ENCODE measurements around the gene BBS9.

The BBS9 gene

DNA sequence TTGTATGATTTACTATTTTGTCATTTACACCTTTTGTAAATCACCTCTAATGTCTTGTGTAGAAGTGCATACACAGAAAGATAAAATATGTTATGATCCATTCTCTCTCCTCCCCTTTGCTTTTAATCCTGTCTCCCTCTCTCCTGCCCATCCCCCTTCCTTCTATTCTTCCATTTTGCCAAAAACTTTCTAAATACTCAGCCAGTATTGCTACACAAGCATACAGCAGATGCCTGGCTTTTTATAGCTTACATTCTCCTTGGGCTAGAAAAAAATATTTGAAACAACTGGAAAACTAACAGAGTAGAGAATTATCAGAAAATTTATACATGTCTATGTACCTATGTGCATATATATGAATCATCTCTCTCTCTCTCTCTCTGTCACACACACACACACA is 467.3 kb downstream of the BBS9 start:
- DNase-seq (ENCODE audit: low spot score) (no peak), FAIRE-seq (no peak)

GRCh38 chr7:33597181-33597580 is 467.8 kb downstream of the BBS9 start:
- FAIRE-seq (no peak), DNase-seq (ENCODE audit: low spot score) (no peak)

- FAIRE-seq: no peak
- DNase-seq (ENCODE audit: low spot score): no peak
These were observed 471.7 kb downstream of the BBS9 start for GRCh38 chr7:33601101-33601500.

- DNase-seq (ENCODE audit: low spot score) (no peak), FAIRE-seq (no peak)
These were observed 472.5 kb downstream of the BBS9 start for GRCh38 chr7:33601884-33602283.

- no peak for DNase-seq (ENCODE audit: low spot score)
- FAIRE-seq: no peak
These were observed 474.7 kb downstream of the BBS9 start for GRCh38 chr7:33604056-33604455.

GRCh38 chr7:33610918-33611317 is 481.6 kb downstream of the BBS9 start:
- FAIRE-seq (no peak), DNase-seq (ENCODE audit: low spot score) (no peak)

GRCh38 chr7:33612442-33612841 is 483.1 kb downstream of the BBS9 start:
- no peak for DNase-seq (ENCODE audit: low spot score)

DNA sequence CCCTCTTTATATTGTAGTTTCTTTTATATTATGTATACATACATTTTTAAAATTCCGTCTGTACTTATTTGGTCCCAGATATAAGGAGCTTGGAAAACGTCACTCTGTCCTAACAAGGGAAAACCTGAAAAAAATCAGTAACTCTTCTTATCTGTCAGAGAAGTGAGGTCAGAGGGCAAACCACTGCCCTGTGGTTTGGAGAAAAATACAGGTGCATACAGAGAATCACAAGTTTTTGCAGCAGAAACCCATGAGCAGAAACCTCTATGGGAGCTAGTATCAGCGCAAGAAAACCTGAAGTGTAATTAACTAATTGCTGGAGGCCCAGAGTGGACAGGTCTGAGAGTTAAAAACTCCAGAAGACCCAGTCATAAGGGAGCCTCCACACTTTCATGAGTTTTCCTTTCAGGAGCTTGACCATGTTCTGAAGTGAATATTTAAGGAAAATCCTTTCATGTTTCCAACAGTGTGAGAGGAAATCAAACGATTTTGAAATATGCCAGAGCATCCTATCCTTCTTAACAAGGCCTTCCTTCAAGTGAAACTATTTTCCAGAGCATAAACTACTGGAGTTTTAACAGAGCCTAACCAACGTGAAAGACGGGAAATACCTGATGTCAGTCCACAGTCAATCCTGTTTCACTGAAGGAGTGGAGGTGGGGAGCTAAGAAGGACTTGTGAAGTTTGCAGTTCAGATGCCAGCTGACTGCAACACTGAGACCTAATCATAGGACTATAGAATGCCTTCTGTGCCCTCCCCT is 485.2 kb downstream of the BBS9 start:
- no peak for DNase-seq (ENCODE audit: low spot score)
- FAIRE-seq: no peak

More at GRCh38 chr7:33612442-33612841, 483.1 kb downstream of the BBS9 start:
- no peak for FAIRE-seq

DNA sequence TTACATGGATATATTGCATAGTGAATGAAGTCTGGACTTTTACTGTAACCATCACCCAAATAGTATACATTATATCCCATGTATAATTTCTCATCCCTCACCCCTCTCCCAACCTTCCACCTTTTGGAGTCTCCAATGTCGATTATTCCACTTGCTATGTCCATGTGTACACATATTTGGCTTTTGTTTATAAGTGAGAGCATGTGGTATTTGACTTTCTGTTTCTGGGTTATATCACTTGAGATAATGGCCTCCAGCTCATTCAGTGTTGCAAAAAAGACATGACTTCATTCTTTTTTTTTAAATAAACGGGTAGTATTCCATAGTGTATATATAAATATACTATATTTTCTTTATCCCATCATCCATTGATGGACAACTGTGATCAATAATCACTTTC is 487.4 kb downstream of the BBS9 start:
- no peak for DNase-seq (ENCODE audit: low spot score)
- no peak for FAIRE-seq

DNA sequence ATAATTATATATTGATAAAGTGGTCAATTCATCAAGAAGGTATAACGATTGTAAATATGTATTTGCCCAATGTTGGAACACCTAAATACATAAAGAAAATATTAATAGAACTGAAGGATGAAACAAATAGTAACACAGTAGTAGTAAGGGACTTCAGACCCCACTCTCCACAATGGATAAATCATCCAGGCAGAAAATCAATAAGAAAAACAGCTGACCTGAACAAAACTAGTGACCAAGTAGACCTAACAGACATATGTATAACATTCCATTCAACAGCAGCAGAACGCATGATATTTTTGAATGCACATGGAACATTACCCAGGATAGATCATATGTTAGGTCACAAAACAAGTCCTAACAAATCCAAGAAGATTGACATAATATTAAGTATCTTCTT is 489.9 kb downstream of the BBS9 start:
- FAIRE-seq: no peak
- no peak for DNase-seq (ENCODE audit: low spot score)

DNA sequence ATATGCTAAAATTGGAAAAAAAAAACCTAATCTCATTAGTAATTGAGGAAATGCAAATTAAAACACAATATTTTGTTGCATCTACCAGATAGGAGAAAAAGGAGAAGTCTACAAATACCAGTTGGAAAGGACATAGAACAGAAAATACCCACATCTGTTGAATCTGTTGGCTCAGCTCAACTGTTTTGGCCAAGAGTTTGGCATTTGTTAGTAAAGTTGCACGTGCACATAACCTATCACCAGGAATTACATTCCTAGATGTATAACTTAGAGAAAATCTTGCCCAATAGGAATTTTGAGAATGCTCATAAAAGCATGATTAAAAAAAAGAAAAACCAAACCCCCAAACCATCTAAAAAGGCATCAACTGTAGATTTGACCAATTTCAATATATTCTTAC is 493.9 kb downstream of the BBS9 start:
- no peak for FAIRE-seq
- DNase-seq (ENCODE audit: low spot score): no peak

GRCh38 chr7:33624215-33624614 is 494.9 kb downstream of the BBS9 start:
- DNase-seq (ENCODE audit: low spot score): no peak
- no peak for FAIRE-seq

GRCh38 chr7:33626869-33627268 is 497.5 kb downstream of the BBS9 start:
- no peak for FAIRE-seq
- DNase-seq (ENCODE audit: low spot score): no peak

DNA sequence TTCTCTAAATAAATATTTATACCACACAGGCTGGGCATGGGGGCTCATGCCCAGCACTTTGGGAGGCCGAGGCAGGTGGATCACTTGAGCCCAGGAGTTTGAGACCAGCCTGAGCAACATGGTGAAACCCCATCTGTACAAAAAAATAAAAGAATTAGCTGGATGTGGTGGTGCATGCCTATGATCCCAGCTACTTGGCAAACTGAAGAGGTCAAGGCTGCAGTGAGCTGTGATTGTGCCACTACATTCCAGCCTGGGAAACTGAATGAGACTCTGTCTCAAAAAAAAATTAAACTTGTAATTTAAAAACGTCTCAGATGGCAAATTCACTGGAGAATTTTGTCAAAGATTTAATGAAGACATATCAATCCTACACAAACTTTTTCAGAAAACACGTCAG is 498.4 kb downstream of the BBS9 start:
- DNase-seq (ENCODE audit: low spot score): no peak
- FAIRE-seq: no peak

DNA sequence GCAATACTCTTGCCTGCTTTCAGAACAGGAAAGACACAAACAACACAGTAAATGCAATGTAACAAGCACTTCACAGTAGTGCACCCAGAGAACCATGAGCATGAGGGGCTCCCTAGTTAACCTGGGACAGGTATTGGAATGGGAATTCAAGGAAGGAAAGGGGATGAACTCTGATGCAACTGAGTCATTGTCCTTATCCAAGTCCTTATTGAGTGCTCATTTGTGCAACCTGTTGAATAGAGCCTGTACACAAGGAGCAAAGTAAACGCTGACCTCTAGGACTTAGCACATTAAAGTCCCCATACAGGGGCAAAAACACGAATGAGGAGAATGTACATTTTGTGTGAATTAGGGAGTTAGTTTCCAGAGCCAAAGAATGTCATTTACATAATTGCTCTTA is 499.5 kb downstream of the BBS9 start:
- FAIRE-seq (no peak), DNase-seq (ENCODE audit: low spot score) (no peak)

DNA sequence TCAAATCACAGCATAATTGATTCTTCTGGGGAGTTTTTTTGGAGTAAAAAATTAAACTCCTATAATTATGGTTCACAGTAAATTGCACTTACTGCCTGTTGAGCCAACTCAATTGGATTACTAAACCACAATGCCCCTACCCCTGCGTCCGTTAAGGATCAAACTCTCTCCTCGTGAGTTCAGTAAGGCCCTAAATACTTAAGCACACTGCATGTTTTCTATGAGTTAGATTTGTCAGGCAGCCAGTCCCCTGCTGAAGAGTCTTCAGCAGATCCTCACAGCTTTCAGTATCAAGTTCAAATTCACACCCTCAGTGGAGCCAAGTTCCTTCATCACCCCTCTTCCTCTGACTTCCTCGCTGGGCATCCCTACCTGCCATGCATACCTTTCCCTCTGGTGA is 501.0 kb downstream of the BBS9 start:
- DNase-seq (ENCODE audit: low spot score): no peak

DNA sequence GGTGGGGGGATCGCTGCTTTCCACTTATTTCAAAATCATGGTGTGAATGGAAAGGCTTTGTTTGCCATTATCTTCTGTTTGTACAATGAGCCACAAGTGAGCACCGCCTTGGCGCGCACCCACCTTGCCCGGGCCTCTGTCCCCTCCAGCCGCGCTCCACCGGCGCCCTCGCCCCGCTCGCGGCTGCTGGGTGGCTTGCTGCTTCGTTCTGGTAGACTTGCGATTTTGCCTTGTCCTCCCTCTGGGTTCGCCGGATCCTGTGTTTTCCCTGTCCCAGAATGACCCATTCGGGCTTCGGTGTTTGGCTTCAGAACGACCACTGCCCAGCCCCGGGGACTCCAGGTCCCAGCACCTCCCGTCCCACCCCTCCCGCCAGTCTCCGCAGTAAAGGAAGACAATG is 503.0 kb downstream of the BBS9 start:
- FAIRE-seq: no peak
- DNase-seq (ENCODE audit: low spot score): no peak

More for the DNA sequence above, 501.0 kb downstream of the BBS9 start:
- no peak for FAIRE-seq

DNA sequence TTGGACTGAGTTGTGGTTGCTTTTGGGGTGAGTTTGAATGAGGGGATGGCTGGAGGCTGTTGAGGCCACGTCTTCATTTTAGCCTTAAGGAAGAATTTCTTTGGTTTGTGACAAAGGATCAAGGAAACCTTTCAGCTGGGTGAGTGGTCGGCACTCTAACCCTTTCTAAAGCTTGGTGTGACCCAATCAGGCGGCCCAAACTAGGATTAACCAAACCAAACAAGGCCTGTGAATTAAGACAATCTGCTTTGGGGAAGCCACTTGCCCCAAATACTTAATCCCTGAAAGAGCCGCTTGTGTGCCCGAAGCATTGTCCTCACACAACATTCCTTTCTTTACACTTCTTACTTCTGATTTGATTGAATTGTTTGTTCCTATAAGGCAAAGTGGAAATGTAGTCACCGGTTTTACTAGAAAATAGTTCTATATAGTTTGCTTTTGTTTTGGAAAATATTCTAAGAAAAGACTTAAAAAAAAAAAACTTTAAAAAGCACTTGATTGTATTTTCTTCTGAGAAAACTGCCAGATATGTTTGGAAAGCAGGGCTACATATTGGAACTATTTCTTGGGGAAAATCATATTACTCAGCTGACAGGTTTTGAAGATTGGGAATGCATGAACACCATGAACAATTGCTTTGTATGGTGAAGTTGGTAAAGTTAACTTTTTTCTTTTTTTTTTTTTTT is 503.6 kb downstream of the BBS9 start:
- DNase-seq (ENCODE audit: low spot score) (no peak), FAIRE-seq (no peak)

DNA sequence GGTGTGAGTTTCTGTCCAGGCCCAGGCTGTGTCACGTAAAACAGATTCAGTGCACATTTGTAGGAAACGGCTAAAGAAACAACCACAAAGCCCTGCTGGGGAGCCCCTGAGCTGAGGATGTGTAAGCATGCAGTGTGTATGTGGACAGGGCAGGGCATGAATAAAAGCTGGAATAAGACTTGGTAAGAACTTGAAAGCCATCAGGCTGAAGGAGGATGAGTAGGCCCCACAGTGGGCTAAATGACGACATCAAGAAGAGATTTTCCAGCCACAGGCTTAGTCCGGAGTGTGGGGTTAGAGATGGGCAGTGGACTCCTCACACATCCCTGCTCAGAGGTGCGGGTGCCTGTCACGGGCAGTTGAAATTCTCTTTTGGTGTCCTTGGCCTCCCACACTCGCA is 505.2 kb downstream of the BBS9 start:
- no peak for FAIRE-seq
- no peak for DNase-seq (ENCODE audit: low spot score)

DNA sequence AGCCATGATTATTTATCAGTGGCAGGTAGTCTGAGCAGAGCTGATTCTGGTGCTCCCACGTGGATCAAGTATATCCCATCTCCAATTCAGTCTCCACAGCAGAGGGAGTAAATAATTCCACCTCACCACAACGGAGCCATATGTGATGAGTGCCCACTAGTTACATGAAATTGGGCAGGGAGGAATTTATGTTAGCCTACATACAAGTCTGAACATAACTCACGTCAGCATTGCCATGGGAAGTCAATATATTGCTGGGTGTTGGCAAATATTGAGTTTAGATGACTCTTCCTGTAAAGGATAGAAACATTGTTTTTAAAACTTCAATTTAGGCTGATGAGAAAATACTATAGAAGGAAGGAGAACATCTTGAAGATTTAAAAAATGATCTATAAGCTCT is 507.0 kb downstream of the BBS9 start:
- DNase-seq (ENCODE audit: low spot score): no peak
- FAIRE-seq: no peak

- DNase-seq (ENCODE audit: low spot score) (no peak), FAIRE-seq (no peak)
These were observed 510.3 kb downstream of the BBS9 start for GRCh38 chr7:33639552-33640197.

DNA sequence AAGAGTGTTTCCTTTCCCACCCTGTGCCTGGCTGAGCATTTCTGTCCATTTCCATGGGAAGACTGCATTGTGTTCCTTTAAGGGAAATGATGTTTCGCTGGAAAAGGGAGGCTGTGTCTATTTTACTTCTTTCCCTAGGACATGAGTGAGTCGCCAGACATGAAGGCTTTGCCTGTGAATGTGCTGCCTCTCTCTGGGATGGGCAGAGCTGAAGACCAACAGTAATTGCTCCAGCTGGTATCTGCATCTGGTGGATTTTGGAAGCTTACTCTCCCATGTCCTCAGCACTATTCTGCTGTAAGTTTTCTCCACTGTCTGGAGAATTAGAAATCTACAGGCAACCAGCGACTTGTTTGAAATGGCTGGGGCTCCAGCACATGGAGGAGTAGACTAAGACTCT is 511.4 kb downstream of the BBS9 start:
- DNase-seq (ENCODE audit: low spot score) (no peak), FAIRE-seq (no peak)

DNA sequence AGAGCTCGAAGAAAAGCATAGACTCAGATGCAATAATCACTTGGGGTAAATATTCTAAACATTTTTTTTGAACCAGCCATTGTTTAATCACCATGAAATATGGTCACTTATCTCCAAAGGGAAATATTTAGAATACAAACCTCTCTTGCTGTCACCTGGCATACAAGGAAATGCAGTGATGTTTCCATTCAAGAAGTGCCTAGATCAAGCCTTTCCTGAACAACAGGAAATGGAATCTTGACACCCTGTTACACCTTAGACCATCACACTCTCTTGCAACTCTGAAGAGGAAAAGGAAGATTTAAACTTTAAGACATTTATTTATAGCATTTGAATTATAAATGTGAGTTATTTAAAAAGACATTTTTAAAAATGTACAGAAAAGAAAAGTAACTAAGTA is 512.9 kb downstream of the BBS9 start:
- no peak for FAIRE-seq

More for the DNA sequence above, 512.9 kb downstream of the BBS9 start:
- DNase-seq (ENCODE audit: low spot score): no peak

All from RCC 7860 (cell line).